ENCODE data around the gene PTTG1IP2.
"Not testable (repeated sequence)": the region's sequence is repeated elsewhere in the genome, so short reads cannot be mapped to it uniquely, and the experiment has no call there.

Gene PTTG1IP2

GRCh38 chr7:90469554-90469953 is at the start of gene PTTG1IP2:
Gene PTTG1IP2 (plus strand): TSS chr7:90469639. CDS start chr7:90469787, 148 bp downstream.
- FAIRE-seq, result no peak

GRCh38 chr7:90421651-90422050 is 47.8 kb upstream of the PTTG1IP2 start:
- no peak for FAIRE-seq

GRCh38 chr7:90424720-90425119 is 44.7 kb upstream of the PTTG1IP2 start:
- FAIRE-seq, result no peak

- FAIRE-seq, result no peak
Measured at GRCh38 chr7:90425376-90425775, 44.1 kb upstream of the PTTG1IP2 start.

- no peak for FAIRE-seq
Measured at GRCh38 chr7:90430614-90431460, 38.6 kb upstream of the PTTG1IP2 start.

- no peak for FAIRE-seq
Measured at GRCh38 chr7:90432752-90433151, 36.7 kb upstream of the PTTG1IP2 start.

GRCh38 chr7:90433221-90433620 is 36.2 kb upstream of the PTTG1IP2 start:
- no peak for FAIRE-seq

GRCh38 chr7:90445633-90446032 is 23.8 kb upstream of the PTTG1IP2 start:
- FAIRE-seq, result no peak

GRCh38 chr7:90446137-90446899 is 23.1 kb upstream of the PTTG1IP2 start:
- no peak for FAIRE-seq

- FAIRE-seq, result no peak
Measured at GRCh38 chr7:90453259-90453891, 16.1 kb upstream of the PTTG1IP2 start.

GRCh38 chr7:90453931-90454330 is 15.5 kb upstream of the PTTG1IP2 start:
- FAIRE-seq, result no peak

- peak; percentile 10 for FAIRE-seq
Measured at GRCh38 chr7:90455163-90456030, 14.0 kb upstream of the PTTG1IP2 start.

- no peak for FAIRE-seq
Measured at GRCh38 chr7:90458104-90458503, 11.3 kb upstream of the PTTG1IP2 start.

- no peak for FAIRE-seq
Measured at GRCh38 chr7:90459888-90460287, 9.6 kb upstream of the PTTG1IP2 start.

GRCh38 chr7:90461219-90461618 is 8.2 kb upstream of the PTTG1IP2 start:
- no peak for FAIRE-seq

- FAIRE-seq, result not testable (repeated sequence)
Measured at GRCh38 chr7:90463151-90463628, 6.2 kb upstream of the PTTG1IP2 start.

GRCh38 chr7:90465816-90466215 is 3.6 kb upstream of the PTTG1IP2 start:
- FAIRE-seq, result no peak

- FAIRE-seq, result no peak
Measured at GRCh38 chr7:90472805-90473540, 3.5 kb downstream of the PTTG1IP2 start.

- no peak for FAIRE-seq
Measured at GRCh38 chr7:90473814-90474213, 4.4 kb downstream of the PTTG1IP2 start.

GRCh38 chr7:90474284-90475210 is 5.1 kb downstream of the PTTG1IP2 start:
- no peak for FAIRE-seq
